Effector CD8-positive, alpha-beta T cell (primary cell): ENCODE data around the gene NAXE.
"Not testable (repeated sequence)": the region's sequence is repeated elsewhere in the genome, so short reads cannot be mapped to it uniquely, and the experiment has no call there.

Experiments used
- DNase-seq: peaks from one replicate; lab custom pipeline; 2025; lab: John Stamatoyannopoulos, UW

The NAXE gene

DNA sequence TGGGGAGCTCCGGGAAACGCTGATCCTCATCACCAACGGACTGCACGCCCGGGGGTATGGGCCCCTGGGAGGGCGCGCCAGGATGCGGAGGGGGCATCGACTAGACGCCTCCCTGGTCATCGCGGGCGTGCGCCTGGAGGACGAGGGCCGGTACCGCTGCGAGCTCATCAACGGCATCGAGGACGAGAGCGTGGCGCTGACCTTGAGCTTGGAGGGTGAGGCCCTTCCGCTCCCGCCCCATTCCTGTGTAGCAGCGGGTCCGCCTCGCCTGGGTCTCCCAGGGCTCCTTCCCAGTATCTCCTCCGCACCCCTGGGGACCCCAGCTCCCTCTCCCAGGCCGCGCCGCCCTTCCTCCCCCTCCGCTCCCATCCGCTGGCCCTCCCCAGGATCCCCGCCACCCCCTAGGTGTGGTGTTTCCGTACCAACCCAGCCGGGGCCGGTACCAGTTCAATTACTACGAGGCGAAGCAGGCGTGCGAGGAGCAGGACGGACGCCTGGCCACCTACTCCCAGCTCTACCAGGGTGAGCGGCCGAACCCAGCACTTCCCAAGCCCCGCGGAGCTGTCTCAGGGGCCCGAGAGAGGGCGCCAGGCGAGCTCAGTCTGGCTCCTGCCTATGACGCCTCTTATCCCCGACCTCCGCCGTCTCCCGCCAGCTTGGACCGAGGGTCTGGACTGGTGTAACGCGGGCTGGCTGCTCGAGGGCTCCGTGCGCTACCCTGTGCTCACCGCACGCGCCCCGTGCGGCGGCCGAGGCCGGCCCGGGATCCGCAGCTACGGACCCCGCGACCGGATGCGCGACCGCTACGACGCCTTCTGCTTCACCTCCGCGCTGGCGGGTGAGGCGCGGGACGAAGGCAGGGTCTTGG, 32.6 kb downstream of the NAXE start:
- DNase-seq: no peak

DNA sequence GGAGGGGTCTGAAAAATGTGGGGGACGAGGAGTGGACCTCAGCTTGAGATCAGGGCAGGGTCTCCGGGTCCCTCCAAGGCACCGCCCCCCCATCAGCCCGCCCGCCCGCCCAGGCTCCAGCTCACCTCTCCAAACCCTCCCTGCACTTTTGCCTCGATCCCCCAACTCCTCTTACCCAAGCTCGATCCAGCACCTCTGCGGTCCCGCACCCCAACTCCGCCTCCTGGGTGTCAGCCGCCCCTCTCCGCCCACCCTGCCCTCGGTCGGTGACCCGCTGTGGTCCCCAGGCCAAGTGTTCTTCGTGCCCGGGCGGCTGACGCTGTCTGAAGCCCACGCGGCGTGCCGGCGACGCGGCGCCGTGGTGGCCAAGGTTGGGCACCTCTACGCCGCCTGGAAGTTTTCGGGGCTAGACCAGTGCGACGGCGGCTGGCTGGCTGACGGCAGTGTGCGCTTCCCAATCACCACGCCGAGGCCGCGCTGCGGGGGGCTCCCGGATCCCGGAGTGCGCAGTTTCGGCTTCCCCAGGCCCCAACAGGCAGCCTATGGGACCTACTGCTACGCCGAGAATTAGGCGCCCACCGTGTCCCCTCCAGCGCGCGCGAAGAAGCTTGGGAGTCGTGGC, 33.3 kb downstream of the NAXE start:
- DNase-seq: no peak

DNA sequence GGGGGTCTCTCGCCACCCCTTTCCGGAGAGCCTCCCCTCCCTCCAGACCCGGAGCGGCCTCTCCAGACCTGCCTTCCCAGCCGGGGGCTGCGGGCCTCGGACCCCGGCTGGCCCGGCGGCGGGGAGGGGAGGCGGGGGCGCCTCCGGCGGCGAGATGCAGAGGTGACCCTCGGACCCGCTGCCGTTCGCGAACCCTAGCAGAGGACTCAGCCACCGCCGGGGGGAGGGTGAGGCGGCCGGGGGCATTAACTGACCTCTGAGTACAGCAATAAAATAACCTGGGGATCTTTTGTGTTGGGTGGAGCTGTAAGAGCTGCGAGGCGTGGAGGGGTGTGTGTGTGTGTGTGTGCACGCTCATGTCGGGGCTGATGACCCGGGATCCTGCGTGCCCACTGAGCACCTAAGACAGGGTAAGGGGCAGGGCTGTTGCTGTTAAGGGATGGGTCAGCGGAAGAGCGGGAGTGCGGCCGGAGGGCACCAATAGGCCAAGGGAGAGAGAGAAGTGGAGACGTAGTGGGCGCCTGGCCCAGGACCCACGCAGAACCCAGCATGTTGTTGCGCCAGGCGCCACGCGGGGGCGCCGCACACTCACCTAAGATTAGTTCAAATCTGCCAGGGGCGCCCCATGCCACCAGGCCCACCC, 34.0 kb downstream of the NAXE start:
- DNase-seq: peak; percentile 67

DNA sequence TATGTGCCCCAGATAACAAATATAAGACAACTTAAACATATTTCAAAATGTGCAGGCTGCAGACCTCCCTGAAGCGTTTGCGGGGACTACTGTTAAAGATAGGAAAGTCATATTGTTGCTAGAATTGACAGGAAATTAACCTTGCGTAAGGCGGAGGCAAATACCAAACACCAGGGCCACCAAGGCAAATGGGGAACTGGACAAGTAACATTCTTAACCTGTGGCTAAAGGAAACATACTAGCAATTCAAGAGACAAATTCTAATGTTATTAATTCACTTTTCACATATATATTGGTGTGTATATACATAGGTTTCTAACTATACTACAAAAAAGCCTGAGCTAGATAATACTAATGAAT, 34.5 kb downstream of the NAXE start:
- DNase-seq: no peak

DNA sequence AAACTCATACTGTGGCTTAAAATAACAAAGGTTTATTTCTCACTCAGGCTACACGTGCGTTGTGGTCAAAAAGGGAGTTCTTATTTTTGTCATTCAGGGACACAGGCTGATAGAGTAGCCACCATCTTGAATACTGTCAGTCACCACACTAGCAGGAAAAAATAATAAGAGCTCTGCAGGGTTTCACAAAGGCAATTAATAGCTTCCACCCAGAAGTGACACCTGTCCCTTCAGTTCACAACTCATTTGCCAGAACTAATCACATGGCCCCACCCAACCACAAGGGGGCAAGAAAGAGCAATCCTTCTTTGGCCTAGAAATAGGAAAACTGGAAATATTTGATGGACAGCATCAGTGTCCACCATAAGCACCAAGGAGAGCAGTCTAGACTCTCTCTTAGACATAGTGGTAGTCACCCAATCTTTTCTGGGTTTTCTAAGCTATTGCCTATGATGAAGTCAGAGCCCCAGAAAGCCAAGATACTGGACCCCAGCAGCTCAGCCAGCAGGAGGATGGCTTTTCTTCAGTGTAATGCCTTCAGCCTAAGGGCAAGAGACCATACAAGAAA, 35.8 kb downstream of the NAXE start:
- DNase-seq: peak; percentile 15

DNA sequence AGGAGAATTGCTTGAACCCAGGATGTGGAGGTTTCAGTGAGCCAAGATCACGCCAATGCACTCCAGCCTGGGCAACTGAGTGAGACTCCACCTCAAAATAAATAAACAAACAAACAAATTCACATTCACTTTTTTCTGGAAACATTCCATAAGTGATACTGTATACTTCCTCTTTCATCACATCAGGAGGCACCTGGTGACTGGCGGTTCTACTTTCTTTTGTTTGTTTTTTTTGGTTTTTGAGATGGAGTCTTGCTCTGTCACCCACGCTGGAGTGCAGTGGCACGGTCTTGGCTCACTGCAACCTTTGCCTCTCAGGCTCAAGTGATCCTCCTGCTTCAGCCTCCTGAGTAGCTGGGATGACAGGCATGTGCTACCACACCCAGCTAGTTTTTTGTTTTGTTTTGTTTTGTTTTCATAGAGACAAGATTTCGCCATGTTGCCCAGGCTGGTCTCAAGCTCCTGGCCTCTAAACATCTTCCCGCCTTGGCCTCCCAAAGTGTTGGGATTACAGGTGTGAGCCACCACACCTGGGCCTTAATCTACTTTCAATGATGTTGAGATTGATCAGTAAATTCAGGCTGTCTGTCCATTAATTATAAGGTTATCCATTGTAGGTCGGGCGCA, 38.4 kb downstream of the NAXE start:
- DNase-seq: no peak

DNA sequence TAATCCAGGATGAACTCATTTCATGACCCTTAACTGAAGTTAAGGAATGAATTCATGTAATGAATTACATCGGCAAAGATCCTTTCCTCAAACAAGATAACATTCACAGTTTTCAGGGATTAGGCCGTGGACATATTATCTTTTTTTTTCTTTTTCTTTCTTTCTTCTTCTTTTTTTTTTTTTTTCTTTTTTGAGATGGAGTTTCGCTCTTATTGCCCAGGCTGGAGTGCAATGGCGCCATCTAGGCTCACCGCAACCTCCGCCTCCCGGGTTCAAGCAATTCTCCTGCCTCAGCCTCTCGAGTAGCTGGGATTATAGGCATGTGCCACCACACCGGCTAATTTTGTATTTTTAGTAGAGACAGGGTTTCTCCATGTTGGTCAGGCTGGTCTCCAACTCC, 39.6 kb downstream of the NAXE start:
- DNase-seq: not testable (repeated sequence)

DNA sequence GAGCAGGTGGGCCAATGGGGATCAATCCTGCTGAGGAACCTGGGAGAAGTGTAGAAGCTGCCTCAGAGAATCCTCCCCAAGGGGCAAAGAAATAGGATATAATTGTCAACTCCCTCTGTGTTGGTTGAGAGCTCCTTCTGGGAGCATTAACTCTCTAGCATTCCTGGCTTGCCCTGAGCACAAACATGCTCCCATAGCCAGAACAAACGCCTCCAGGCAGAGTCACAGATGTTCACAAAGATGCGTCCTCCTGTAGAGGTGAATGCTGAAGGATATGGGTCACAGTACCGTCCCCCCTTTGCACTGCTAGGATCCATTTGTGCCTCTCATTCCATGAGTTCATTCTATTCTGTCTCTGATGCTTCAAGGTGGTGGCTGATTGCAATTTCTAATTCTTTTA, 40.8 kb downstream of the NAXE start:
- no peak for DNase-seq

DNA sequence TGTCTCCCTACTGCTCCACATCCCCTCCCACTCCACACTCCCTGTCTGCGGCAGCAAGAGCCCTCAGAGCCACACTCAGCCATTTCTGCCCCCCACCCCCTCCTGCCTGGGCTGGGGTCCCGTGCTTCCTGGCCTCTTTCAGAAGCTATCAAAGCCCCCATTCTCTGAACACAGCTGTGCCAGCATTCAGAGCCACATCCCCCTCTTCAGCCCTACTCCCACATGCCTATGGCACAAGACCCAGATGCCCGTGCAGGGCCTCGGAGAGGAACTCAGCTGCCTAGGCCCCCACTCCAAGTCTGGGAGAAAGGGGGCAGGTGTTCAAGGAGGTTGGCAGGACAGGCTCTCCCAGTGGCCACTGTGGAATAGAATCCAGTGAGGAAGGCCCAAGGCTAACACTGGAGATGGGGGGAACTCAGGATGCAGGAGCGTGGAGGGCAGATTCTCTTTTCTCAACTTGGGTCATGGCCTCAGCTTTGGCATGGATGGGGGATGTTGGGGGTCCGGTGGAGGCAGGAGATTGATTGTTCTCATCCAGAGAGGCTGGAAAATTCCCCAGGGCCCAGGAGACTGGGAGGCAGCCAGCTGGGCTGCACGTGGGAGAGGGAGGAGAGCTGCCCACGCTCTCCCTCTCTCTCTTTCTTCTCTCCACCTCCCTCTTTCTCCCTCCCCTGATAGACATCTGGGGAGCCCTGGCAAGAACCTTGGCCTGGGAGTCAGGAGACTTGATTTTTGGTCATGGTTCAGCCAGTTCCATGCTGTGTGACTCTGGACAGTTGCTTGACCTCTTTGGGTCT, 46.8 kb downstream of the NAXE start:
- DNase-seq: no peak

DNA sequence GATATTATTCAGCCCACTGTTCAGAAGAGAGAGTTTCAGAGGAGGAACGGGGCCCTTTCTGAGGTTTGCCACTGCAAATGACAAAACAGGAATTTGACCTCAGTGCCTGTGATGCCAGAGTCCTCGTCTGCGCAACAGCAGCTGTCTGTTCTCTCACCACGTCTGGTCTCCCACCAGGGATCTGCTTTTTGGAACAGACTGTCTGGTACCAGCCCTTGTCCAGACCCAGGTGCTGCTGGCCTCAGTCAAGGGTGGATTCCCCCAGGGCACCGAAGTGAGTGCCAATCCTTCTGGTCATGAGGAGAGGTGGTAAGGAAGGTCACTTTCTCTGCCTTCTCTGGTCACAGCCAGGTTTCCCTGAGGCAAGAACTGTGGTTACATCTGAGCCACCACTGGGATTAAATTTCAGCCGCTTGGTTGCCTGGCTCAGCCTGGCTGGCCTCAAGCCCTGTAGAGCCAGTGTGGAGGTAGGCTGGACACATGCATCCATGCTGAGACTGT, 48.1 kb downstream of the NAXE start:
- DNase-seq: no peak

DNA sequence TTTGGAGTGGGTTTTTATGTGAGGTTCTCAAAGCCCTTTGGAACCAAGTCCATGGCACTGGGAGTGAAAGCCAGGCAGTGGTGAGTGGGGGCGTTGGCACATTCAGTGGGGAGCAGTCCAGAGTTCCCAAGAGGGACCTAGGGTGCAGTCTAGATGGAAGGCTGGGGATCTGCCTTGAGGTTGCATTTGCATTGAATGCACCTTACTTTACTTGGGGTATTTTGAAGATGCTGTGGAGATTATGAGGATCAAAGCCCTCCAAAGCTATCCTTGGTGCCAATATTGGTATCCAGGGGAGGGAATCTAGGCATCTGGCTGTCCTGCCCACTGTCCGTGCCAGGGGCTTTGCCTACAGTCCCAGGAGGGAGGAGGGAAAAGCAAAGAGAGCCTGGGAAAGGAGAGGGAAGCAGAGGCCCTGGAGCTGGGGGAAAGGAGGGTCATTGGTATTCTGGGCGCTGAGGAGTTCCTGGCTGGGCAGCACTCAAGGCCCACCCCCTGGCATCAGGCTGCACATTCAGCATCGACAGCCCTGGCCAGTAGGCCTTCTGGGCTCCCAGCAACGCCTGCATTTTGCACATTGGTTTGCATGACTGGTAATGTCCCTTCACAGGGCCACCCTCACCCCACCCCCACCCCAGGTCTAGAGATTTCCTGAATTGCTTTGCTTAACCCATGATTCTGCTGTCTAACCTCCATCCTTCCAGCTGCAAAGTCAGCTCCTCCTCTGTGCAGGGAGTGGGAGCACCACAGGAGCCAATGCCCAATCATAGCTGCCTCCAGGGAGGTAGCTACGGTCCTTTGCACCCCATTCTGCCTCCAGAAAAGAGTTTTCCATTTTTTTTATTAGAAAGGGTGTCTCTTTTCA, 49.5 kb downstream of the NAXE start:
- no peak for DNase-seq

DNA sequence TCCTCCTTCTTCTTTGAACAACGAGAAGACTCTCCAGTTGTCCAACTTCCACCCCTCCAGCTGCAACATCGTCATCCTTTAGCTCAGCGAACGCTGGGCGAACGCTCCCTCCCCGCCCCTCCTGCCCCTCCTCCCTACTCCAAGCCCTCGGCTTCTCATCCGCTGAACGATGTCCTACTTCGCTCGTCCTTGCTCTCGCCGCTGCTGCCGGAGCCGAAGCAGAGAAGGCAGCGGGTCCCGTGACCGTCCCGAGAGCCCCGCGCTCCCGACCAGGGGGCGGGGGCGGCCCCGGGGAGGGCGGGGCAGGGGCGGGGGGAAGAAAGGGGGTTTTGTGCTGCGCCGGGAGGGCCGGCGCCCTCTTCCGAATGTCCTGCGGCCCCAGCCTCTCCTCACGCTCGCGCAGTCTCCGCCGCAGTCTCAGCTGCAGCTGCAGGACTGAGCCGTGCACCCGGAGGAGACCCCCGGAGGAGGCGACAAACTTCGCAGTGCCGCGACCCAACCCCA, 50.2 kb downstream of the NAXE start, which contains the start of gene BCAN:
TSS of gene BCAN (plus strand) at position 357 of the 504 bp plus-strand sequence. CDS start 3,938 bp downstream, outside the sequence.
- no peak for DNase-seq

DNA sequence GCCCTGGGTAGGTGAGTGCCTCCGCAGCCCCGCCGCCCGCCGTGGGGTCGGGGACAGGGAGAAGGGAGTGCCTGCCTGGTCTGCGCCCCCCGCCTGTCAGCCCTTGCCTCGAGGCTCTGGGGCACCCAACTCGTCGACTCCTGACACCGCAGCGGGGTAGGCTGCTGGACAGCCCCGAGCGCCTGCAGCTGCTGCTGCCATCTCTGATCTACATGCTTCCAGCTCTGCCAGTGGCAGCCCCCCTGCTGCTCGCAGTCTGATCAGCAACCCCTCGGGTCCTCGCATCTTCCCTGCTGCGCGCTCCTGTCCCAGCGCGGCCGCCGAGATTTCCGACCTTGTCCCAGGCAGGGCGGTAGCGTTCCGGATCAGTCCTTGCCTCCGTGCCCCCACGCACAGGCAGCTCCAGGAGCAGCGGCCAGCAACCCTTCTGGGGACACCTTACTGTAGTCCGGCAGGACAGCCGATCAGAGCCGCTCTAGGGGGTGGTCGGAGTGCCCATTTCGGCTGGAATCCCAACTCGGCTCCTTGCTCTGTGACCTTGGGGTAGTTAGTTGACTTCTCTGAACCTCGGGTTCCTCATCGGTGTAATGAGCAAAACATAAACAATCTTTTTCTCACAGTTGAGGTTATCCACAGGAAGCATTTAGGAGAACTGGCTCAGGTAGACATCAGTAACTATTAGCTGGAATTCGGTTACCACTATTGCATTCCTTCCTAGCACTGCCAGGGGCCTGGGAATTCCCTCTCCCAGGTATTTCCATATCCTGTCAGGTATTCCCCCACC, 50.9 kb downstream of the NAXE start:
- no peak for DNase-seq

DNA sequence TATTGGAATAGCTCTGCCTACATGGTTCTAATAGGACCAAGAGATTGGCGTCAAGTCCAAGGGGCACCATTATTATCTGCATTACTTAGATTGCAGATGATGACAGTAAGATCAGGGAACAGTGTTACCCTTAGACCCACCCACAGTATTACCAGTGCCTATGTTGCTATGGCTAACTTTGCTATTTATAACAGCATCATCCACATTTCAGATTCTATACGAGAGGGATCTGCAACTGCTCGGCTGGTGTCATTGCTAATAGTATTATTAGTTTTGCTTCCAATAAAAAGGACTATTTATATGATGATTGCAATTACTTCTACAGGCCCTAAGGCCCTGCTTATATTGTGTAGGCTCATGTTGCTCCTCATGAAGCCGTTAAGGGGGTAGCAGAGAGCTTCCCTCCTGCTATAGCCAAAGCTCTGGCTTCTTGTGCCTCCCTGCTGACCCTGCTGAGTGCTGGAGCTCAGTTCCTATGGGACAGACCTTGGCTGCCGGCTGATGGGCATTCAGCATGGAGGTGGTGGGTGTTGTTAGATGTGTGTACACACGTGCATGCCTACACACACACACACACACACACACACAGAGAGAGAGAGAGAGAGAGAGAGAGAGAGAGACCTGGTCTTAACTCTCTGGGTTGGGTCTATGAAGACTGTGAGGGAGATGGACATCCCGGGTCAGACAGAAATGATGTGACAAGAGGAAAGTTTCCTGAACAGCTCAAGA, 51.6 kb downstream of the NAXE start:
- DNase-seq: no peak

DNA sequence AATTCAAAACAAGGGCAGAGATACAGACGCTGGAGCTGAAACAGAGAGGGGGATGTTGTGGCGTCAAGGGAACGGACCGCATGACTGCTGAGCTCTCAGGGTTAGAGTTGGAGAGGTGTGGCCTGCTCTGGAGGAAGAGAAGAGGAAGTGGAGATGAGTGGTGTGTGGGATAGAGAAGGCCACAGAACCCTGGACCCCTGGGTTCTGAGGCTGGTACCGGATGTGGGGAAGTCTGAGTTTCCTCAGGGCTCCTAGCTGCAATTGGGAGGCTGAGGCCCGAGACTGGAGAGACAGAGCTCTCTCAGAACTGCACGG, 52.2 kb downstream of the NAXE start:
- no peak for DNase-seq
